ENCODE data around the gene GRK1. TPM values are rescaled to one million over a fixed set of nuclear protein-coding genes. Genes with fewer than 3 reads are reported as not detected.

Gene GRK1
- total and polyA plus RNA-seq, 2 of the 4 experiments (the other 2 are of a cell fraction): not detected

- H4K20me1 ChIP-seq (ENCODE audit: insufficient read depth, low read length): no peaks in the 10 kb centered on the region
- POLR2A ChIA-PET (ENCODE audit: unreplicated experiment): no interaction called here
- 20% methylated on average over 1 of the region's 4 CpGs; no CpG with 5 or more reads in 1 of the 2 experiments for WGBS, 2 experiments (ENCODE audit: extremely low coverage in 2 of 2, insufficient read length in 1 of 2)
- H3K9me1 ChIP-seq (ENCODE audit: insufficient read depth, low read length): peaks cover 9% of the 10 kb centered on the region
- BruUV-seq (replicated peaks): no TSS peak
- in situ Hi-C loops (cut with MboI; ENCODE audit: low sequenced_read_pairs) (no loop called here), intact Hi-C loops (cut with micrococcal nuclease) (no loop called here), dilution Hi-C loops (cut with HindIII; ENCODE audit: low sequenced_read_pairs, unreplicated experiment) (no loop called here)
- H2AK5ac ChIP-seq (ENCODE audit: low read depth, low read length): no peak overlapping the region
- H3K79me1 ChIP-seq (ENCODE audit: low read depth in 1 of 2, low read length in 2 of 2): peaks cover 0 to 5% of the 10 kb centered on the region in 2 experiments; a peak in 1 of 4 replicates
- no peak overlapping the region for H2BK20ac ChIP-seq (ENCODE audit: low read depth, low read length)
- no peak overlapping the region for H4K91ac ChIP-seq (ENCODE audit: insufficient read depth, low read depth, low read length)
- peaks cover 5% of the 10 kb centered on the region; the same call in 1 of the 2 replicates for H3K9me3 ChIP-seq (ENCODE audit: control insufficient read depth, insufficient read depth, low read length)
- H2BK15ac ChIP-seq (ENCODE audit: low read depth, low read length): no peak overlapping the region; the same call in 2 of the 3 replicates
- H3K4me1 ChIP-seq (ENCODE audit: control insufficient read depth, insufficient read depth, low read length): no peaks in the 10 kb centered on the region
- no peak overlapping the region for H3K23ac ChIP-seq (ENCODE audit: low read depth, low read length)
- H2AFZ ChIP-seq (replicated peaks; ENCODE audit: low read length, poor library complexity): peak overlapping the region; percentile 58
- no peak overlapping the region for H3K4ac ChIP-seq (ENCODE audit: low read depth, low read length)
- CTCF ChIA-PET: no interaction called here
- H3K18ac ChIP-seq (ENCODE audit: low read depth, low read length): no peak overlapping the region
- H3K27me3 ChIP-seq (ENCODE audit: control insufficient read depth, insufficient read depth, low read length): peaks cover 7% of the 10 kb centered on the region
- no peak for ATAC-seq (ENCODE audit: low read depth)
- peak; percentile 37 for DNase-seq
- TF ChIP-seq FOS (IDR thresholded peaks at IDR 0.05; ENCODE audit: low read depth, low read length): no peak
- TF ChIP-seq RFX5 (IDR thresholded peaks at IDR 0.05; ENCODE audit: low read depth, low read length): no peak
- TF ChIP-seq MAFK (IDR thresholded peaks at IDR 0.05; ENCODE audit: low read depth, low read length): no peak
- TF ChIP-seq CHD1 (IDR thresholded peaks at IDR 0.05; ENCODE audit: low read depth, low read length): no peak
- TF ChIP-seq SMC3 (IDR thresholded peaks at IDR 0.05; ENCODE audit: low read depth, low read length): no peak
- no peak for TF ChIP-seq MXI1 (IDR thresholded peaks at IDR 0.05; ENCODE audit: borderline replicate concordance, low read depth, low read length)
- no peak for TF ChIP-seq ELK1 (IDR thresholded peaks at IDR 0.05; ENCODE audit: borderline replicate concordance, low read depth, low read length)
- TF ChIP-seq RCOR1 (IDR thresholded peaks at IDR 0.05; ENCODE audit: insufficient replicate concordance, low read length): no peak
- TF ChIP-seq CEBPB (IDR thresholded peaks at IDR 0.05; ENCODE audit: low read depth, low read length): no peak
- TF ChIP-seq USF2 (IDR thresholded peaks at IDR 0.05; ENCODE audit: low read depth, low read length): no peak
- no peak for TF ChIP-seq NFE2L2 (IDR thresholded peaks at IDR 0.05; ENCODE audit: low read depth, low read length)
- no peak for TF ChIP-seq CTCF (conservative IDR thresholded peaks at IDR 0.05; ENCODE audit: low read depth, low read length)
- no peaks in the 10 kb centered on the region for H3K36me3 ChIP-seq (ENCODE audit: control insufficient read depth, insufficient read depth, low read length)
- no peak overlapping the region for H3K9ac ChIP-seq (ENCODE audit: low read depth, low read length)
- no peak overlapping the region for H3K14ac ChIP-seq (replicated peaks; ENCODE audit: low read depth, low read length)
- H3K27ac ChIP-seq (ENCODE audit: insufficient read depth, low read length): no peak overlapping the region
- no peak overlapping the region for H3K56ac ChIP-seq (ENCODE audit: extremely low read depth, insufficient read depth, low read length)
- no peak overlapping the region for H3K4me3 ChIP-seq (ENCODE audit: insufficient read depth, low read depth, low read length)
- H4K8ac ChIP-seq (ENCODE audit: low read depth in 2 of 2, low read length in 2 of 2): no peak overlapping the region
- no peak overlapping the region for H2BK5ac ChIP-seq (ENCODE audit: low read depth, low read length, poor library complexity, severe bottlenecking)
- H3K4me2 ChIP-seq (ENCODE audit: low read depth, low read length): no peak overlapping the region
- no peak overlapping the region for H4K5ac ChIP-seq (ENCODE audit: low read depth, low read length)
- no peak overlapping the region for H2BK120ac ChIP-seq (ENCODE audit: low read depth, low read length)
- H2AK9ac ChIP-seq (replicated peaks; ENCODE audit: low read depth, low read length, poor library complexity): no peak overlapping the region
Observed at GRCh38 chr13:113771709-113772331, 104.8 kb downstream of the GRK1 start.

Measured in IMR-90 (cell line).